GM21423 (cell line): ENCODE results near the gene RHOF.

ENCODE experiments used
- ATAC-seq: cut with Tn5 transposase; IDR thresholded peaks from one replicate; pipeline ENCODE4 v1.9.1; 2021; ENCODE audit warnings: mild to moderate bottlenecking, moderate library complexity; ENCODE audit not compliant: unreplicated experiment

The RHOF gene

DNA sequence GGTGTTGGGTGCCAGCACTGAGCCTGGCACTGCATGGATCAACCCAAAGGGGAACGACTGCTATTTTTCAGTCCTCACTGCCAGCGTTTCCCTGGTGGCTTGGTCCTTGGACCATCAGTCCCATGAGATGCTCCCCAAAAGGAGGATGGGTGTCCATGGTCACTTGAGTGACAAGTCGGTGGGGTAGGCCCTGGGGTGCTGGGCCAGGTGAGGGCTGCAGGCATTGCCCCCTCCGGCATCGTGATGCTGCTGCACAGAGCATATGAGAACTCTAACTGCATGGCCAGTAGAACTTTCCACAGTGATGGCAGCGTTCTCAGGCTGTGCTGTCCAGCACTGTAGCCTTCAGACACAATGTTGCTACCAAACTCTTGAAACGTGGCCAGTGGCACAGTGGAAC is 26.6 kb upstream of the RHOF start:
- ATAC-seq = no peak

DNA sequence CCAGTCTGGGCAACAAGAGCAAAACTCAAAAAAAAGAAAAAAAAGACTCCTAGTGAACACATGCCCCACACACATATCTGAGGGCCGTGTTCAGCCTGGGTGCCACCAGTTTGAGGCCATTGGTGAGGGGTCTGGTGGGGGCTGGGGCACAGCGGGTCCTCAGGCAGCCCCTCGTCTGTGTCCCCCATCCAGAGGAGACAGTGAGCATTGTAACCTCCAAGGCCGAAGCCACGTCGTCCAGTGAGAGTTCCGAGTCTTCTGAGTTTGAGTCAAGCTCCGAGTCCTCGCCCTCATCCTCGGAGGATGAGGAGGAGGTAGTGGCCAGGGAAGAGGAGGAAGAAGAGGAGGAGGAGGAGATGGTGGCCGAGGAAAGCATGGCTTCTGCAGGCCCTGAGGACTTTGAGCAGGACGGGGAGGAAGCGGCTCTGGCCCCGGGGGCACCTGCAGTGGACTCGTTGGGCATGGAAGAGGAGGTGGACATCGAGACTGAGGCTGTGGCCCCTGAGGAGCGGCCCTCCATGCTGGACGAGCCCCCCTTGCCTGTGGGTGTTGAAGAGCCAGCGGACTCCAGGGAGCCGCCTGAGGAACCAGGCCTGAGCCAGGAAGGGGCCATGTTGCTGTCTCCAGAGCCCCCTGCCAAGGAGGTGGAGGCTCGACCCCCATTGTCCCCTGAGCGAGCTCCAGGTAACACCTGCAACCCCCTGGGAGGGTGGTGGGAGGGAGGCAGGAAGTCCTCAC is 25.9 kb upstream of the RHOF start:
- no peak for ATAC-seq

DNA sequence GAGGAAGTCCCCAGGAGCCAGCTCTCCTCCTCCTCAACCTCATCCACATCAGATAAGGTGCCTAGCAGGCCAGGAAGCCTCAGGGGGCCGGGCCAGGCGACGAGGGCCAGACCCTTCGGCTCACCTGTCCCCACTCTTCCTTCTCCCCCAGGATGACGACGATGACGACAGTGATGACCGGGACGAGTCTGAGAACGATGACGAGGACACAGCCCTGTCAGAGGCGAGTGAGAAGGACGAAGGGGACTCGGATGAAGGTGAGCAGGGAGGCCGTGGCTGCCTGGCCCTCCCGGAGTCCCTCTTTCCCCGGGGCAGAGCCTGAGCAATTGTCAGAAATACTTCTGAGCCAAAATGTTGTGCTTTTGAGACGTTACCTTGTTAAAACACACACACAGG is 24.2 kb upstream of the RHOF start:
- no peak for ATAC-seq

DNA sequence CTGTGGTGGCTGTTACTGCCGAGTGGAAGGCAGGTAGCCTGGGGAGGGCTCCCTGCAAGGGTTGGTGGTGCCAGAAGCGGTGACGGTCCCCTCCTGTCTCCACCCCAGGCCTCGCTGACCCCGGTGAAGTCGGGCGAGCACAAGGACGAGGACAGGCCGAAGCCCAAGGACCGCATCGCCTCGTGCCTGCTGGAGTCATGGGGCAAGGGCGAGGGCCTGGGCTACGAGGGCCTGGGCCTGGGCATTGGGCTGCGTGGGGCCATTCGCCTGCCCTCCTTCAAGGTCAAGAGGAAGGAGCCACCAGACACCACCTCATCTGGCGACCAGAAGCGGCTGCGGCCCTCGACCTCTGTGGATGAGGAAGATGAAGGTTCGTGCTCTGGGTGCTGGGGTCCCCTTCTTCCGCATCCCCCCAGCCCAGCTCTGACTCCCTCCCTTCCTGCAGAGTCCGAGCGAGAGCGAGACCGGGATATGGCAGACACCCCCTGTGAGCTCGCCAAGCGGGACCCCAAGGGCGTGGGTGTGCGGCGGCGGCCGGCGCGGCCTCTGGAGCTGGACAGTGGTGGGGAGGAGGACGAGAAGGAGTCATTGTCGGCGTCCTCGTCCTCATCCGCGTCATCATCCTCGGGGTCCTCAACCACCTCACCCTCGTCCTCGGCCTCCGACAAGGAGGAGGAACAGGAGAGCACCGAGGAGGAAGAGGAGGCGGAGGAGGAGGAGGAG is 23.6 kb upstream of the RHOF start:
- ATAC-seq = no peak

DNA sequence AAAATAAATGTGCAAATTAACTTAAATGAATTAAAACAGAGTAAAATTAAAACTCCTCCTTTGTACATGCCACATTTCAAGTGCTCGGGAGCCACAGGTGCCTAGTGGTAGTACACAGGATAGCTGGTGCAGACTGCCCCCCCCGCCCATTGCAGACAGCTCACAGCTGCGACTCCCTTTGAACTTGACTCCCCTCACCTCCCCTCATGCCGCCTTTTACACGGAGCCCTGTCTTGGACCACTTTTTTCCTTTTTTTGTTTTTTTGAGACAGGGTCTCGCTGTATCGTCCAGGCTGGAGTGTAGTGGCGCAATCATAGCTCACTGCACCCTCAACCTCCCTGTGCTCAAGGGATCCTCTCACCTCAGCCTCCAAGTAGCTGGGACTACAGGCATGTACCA is 21.8 kb upstream of the RHOF start:
- no peak for ATAC-seq

DNA sequence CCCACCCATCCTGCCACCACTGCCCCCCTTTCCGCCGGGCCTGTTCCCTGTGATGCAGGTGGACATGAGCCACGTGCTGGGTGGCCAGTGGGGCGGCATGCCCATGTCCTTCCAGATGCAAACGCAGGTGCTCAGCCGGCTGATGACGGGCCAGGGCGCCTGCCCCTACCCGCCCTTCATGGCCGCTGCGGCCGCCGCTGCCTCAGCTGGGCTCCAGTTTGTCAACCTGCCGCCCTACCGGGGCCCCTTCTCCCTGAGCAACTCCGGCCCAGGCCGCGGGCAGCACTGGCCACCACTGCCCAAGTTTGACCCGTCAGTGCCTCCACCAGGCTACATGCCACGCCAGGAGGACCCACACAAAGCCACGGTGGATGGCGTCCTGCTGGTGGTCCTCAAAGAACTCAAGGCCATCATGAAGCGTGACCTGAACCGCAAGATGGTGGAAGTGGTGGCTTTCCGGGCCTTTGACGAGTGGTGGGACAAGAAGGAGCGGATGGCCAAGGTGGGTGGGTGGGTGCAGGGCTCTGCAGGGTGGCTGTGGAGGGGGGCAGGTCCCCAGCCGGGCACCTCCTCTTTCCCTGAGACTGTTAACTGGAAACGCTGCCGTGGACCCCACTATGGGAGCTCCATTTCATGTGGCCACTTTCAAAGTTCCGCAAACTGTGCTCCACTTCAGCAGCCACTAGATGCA is 21.1 kb upstream of the RHOF start:
- ATAC-seq = no peak

DNA sequence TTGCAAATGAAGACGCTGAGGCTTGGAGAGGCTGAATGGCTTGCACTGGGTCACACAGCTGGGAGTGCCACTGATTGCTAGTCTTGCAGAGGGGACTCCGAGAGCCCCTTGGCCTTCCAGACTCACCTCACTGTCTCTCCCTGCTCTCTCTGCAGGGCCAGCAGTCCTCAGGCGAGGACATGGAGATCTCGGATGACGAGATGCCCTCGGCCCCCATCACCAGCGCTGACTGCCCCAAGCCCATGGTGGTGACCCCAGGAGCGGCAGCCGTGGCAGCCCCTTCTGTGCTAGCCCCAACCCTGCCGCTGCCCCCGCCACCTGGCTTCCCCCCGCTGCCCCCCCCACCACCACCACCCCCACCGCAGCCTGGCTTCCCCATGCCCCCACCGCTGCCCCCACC is 20.5 kb upstream of the RHOF start:
- no peak for ATAC-seq

DNA sequence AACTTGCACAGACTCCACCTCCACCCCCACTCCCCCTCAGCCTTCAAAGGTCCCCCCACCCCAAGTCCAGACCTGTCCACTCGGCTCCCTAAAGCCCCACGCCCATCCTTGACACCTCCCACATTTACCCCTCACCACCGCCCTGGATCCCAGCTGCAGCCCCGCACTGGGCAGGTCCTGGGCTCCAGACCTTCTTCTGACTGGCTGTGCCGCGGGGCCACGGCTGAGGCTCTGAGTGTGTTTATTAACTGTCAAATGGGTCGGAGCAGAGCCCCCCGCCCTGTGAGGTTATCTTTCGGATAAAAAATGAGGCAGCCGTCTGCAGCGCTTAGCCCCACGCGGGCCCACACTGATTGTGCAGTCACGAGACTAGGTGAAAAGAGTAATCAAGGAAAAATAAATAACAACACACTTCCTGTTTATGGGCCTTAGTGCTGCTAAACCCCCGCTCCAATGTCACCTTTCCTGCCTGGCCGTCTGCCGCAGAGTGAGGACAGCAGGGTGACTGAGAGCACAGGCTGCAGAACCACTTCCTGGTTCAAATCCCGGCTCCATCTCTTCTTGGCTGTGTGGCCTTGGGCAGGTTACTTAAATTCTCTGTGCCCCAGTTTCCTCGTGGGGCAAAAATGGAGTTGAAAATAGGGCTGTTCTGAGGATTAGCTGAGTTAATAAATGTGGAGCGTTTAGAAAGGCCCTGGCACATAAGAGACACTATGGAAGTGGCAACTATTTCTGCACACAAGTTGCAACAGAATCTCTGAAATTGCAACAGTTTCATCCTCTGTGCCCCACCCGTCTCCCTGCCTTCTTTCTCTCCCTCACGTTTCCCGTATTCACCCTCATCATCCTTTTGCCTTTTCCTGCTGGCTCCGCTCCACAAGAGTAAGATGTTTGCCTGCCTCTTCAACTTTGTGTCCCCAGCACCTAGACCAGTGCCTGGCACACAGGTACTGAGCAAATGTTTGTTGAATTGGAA is 19.7 kb upstream of the RHOF start:
- no peak for ATAC-seq

DNA sequence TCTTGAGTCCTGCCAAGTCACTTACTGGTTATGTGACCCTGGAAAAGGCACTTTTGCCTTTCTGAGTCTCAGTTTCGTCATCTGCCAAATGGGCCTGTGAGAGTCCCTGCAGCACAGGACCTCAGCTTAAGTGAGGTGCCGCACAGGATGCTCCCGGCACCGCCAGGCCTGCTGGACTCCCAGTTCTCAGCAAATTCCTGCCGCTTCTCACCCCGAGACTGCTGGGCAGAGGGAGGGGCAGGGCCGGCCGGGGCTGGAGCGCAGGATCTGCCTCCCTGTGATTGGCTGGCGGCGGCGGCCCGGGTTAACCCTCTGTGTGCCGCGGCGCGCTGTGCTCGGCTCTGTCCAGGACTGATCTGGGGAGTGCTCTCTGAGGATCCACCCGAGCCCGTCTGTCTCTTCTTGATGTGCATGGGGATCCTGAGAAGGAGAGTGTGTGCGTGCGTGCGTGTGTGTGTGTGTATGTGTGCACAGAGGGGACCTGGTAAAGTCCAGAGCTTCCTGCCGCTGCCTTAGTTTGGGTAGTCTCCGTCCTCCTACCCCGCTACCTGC is 18.9 kb upstream of the RHOF start:
- no peak for ATAC-seq

DNA sequence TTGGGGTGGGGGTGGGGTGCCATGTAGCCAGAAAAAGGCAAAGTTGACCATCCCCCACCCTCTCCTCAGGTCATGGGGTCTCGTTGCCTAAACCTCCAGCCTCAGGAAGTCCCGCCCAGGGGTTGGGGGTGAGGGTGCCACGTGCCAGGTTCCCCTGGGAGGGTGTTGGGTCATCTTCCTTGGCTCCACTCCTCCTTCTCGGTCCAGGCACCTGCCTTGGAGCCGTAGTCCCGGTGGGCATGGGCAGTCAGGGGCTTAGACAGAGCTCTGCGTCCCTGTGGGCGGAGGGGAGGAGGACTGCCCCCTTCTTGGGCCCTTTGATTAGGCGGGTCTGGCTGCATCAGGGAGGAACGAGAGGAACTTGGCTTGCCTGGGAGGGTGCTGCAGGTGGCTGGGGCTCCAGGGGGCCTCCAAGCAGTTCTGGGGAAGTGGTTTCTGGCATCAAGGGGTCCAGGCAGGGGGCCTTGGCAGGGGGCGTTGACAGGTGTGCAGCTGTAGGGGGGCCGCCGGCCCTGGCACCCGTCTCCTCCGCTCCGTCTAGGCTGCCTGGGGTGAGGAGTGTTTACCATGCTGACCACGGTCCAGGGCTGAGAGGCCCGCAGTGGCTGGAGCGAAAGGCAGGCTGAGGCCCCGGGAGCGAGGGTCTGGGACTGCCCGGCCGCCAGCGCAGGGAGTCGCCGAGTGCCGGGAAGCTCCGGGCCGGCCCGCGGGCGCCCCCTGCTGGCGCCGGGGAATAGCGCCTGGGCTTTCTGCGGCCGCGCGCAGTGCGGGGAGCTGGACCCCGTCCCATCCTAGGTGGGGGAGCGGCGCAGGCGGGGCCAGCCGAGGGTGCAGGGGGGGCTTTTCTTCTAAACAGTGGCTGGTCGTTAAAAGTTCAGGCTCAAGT is 18.2 kb upstream of the RHOF start:
- ATAC-seq = peak; percentile 52

DNA sequence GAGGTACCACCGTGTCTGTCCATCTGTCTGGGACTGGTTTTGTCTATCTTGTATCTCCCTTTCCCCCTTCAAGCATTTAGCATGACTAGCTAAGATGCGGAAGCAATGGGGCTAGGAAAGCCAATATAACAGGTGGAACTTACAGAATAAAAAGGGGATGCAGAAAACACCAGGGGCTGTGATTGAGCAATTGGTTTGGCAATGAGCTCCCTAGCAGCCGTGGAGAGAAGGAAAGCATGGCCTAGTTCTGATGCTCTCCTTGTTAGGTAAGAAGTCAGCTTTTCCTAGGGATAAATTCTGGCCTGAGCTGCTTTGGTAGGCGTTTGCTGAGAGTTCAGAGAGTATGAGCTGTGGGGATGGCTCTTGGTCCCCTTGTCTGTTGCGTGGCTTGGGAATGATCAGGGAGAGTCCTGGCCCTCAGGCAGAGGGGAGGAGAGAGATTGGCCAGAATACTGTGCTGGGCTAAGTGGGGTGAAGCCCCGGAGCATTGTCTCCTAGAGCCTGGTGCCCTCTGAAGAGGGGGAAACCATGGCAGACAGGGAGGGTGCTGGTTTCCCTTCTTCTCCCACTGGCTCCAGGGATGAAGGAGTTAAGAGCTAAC is 17.4 kb upstream of the RHOF start:
- ATAC-seq = no peak

DNA sequence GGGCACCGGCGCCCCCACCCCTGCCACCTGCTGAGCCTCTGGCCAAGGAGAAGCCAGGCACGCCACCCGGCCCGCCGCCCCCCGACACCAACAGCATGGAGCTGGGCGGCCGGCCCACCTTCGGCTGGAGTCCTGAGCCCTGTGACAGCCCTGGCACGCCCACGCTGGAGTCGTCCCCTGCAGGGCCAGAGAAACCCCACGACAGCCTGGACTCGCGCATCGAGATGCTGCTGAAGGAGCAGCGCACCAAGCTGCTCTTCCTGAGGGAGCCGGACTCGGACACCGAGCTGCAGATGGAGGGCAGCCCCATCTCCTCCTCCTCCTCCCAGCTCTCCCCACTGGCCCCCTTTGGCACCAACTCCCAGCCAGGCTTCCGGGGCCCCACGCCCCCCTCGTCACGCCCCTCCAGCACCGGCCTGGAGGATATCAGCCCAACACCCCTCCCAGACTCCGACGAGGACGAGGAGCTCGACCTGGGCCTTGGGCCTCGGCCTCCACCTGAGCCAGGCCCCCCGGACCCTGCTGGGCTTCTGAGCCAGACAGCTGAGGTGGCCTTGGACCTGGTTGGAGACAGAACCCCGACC is 16.8 kb upstream of the RHOF start:
- no peak for ATAC-seq

DNA sequence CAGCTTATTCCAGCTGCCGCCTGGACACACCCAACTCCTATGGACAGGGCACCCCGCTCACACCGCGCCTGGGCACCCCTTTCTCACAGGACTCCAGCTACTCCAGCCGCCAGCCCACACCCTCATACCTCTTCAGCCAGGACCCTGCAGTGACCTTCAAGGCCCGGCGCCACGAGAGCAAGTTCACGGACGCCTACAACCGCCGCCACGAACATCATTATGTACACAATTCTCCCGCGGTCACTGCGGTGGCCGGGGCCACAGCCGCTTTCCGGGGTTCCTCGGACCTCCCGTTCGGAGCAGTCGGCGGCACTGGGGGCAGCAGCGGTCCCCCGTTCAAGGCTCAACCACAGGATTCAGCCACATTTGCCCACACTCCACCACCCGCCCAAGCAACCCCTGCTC is 16.2 kb upstream of the RHOF start:
- ATAC-seq = no peak

DNA sequence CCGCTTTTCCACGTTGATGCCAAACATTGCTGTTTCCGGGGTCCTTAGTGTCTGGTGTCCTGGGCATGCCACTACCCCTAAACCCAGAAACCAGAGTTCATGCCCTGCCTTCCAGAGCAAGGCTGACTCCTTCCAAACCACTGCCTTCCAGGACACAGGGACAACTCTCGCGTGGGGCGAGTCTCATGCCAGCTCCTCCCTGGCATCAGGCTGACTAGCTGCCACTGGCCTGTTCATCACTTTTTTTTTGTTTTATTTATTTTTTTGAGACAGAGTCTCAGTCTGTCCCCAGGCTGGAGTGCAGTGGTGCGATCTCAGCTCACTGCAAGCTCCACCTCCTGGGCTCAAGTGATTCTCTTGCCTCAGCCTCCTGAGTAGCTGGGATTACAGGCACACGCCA is 15.1 kb upstream of the RHOF start:
- no peak for ATAC-seq

DNA sequence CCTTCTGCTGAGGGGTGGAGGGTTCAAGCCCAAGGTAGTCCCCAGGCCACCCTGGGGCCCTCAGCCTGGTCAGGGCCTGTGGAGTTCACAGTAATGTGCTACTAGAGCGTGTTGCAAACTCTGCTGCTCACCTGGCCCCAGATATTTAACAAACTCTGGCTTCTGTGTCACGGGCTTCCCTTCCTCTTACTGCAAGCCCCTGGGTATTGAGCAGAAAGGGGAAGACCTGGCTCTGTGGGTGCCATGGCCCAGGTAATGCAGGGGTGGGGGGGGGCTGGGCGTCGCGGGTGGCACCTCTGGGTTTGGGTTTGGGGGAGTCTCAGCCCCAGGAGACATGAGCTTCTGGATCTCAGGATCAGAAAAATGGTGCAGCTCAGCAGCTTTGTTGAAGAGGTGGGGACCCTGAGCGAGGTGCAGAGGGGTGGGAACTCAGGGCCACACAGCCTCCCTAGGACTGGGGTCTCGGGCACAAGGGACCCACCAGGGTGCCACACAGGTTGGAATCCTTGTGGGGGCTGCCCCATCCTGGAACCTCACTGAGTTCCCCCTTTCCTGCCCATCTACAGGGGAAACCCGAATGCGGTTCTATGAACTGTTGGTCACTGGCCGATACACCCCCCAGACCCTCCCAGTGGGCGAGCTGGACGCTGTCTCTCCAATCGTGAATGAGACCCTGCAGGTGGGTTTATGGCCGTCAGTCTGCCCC is 14.3 kb upstream of the RHOF start:
- ATAC-seq = no peak

DNA sequence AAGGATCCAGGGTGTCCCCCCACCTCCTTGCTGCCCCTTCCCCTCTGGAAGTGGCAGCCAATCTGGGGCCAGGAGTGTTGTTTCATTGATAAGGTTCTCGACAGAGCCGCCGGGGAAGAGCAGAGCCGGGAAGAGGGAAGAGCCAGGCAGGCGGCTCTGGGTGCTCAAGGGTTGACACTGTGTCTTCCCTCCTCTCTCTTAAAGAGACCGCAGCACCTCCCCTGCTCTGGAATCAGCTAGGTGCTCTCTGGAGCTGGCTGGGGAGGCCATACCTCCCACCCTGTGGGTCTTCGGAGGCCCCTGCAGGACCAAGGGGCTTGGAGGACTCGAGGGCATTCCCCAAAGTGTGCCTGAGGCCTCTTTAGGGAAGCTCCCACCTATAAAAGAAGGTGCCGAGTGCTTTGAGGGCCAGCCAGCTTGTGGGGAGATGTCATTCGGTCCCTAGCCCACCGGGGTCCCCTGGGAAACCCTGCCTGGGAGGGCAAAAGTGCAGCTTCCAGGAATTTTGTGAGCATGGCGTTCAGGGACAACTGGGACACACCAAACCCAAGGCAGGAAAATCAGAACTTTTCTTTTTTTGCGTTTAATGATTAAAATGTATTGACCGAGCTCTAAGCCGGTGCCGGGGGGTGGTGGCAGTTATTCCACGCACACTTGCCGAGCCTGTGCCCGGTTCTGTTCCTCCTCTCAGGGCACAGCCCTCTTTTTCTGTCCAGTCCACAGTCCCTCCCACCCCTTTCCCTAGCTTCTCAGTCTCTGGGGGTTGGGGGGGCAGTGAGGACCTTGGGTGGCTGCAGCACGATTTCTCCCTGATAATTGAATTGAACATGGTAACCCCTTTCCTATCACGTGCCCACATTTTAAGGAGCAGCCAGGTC is 13.3 kb upstream of the RHOF start:
- no peak for ATAC-seq

DNA sequence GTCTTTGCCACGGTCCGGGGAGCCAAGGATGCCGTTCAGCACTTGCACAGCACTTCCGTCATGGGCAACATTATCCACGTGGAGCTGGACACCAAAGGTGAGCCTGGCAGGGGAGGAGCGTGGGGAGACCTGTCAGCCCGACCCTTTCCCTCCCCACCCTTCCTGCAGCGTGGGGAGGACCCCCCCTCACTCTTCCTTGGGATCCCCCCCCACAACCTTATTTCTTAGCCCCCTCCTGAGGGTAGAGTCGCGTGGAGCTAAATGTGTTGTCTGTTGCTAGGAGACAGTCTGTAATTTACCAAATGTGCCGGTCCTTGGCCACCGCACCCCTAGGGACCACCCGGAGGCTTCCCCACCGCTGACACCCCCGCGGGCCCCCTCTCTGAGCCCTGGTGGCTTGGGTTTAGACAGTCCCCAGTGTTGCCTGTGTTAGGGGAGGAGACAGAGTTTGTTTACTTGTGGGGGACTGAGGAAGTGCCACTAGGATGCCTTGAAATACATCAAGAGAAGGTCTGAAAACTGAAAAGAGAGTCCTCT is 12.6 kb upstream of the RHOF start:
- ATAC-seq = no peak
